HepG2 (cell line): Measurements from ENCODE around the gene UST. TPM values are rescaled to one million over a fixed set of nuclear protein-coding genes. Genes with fewer than 3 reads are reported as not detected.

Experiments
- ATAC-seq: fragments of 200-7000 bp; cut with Tn5 transposase; 3 replicates; pipeline ENCODE4 v1.9.1; 2020; ENCODE audit warnings: mild to moderate bottlenecking, moderate library complexity
- BruUV-seq: library from RNA; stranded (reverse); fragments of 400-500 nt; replicated peaks from 2 replicates; lab custom pipeline; 2021; lab: Mats Ljungman, UMichigan
- CTCF ChIA-PET: fragments of 300-600 bp; formaldehyde crosslinking; extraction: SDS; loops from one replicate; lab custom pipeline; 2021; ENCODE audit warnings: low total read pairs, inconsistent platforms, low intra/inter-chr PET ratio; lab: Yijun Ruan, JAX
- POLR2A ChIA-PET: fragments of 350-600 bp; sonication (Branson Sonifier 250); formaldehyde crosslinking; loops from one replicate; lab custom pipeline; 2020; ENCODE audit warnings: antibody characterized with exemption, inconsistent platforms; lab: Yijun Ruan, JAX
- DNase-seq: peaks from one replicate; pipeline ENCODE4 v3.0.0-alpha.2; 2015; ENCODE audit warnings: low spot score
- FAIRE-seq: peaks from 3 replicates; lab custom pipeline; 2011; peaks lifted over from hg19 to GRCh38; lab: Jason Lieb, UNC
- H2AFZ ChIP-seq: one replicate; pipeline ENCODE4 v1.6.1; 2011; ENCODE audit warnings: low read length, inconsistent platforms
- H3K27ac ChIP-seq: fragments of 300-600 bp; 3 replicates; pipeline ENCODE4 v1.8.0; 2011; ENCODE audit warnings: mixed run types, mild to moderate bottlenecking, mixed read lengths, low read length, inconsistent platforms; ENCODE audit not compliant: insufficient read depth; ENCODE audit errors: extremely low read length
- H3K27me3 ChIP-seq, 2 experiments: fragments of 200-600 bp in 1 of 2; 2 replicates in 1 of 2; 3 replicates in 1 of 2; pipeline versions ENCODE4 v1.6.0 to v1.8.0; 2011; ENCODE audit warnings: low read length in 2 of 2, mild to moderate bottlenecking in 2 of 2, moderate library complexity in 2 of 2, inconsistent platforms in 1 of 2; ENCODE audit not compliant: insufficient read depth in 2 of 2, control insufficient read depth in 1 of 2
- H3K36me3 ChIP-seq, 2 experiments: fragments of 200-600 bp in 1 of 2; replicated peaks in 1 of 2; 2 replicates in 1 of 2; 3 replicates in 1 of 2; pipeline versions ENCODE4 v1.5.1 to v1.8.0; 2011; ENCODE audit warnings: low read length in 2 of 2, inconsistent platforms in 1 of 2; ENCODE audit not compliant: insufficient read depth in 2 of 2, control insufficient read depth in 1 of 2
- H3K4me1 ChIP-seq: 2 replicates; pipeline ENCODE4 v1.5.1; 2012; ENCODE audit warnings: low read length, inconsistent platforms; ENCODE audit not compliant: insufficient read depth
- H3K4me2 ChIP-seq: 2 replicates; pipeline ENCODE4 v1.6.0; 2011; ENCODE audit warnings: low read depth, low read length, inconsistent platforms
- H3K4me3 ChIP-seq, 3 experiments: fragments of 200-600 bp in 1 of 3; sonication (generic), shearing (Covaris generic) in 1 of 3; replicated peaks in 1 of 3; 2 replicates each; pipeline ENCODE4 v1.5.1; 2011 to 2016; ENCODE audit warnings: low read length in 3 of 3, inconsistent platforms in 2 of 3, low read depth in 2 of 3, mild to moderate bottlenecking in 2 of 3, control low read depth in 1 of 3, mixed read lengths in 1 of 3; ENCODE audit not compliant: insufficient read depth in 1 of 3
- H3K79me2 ChIP-seq: one replicate; pipeline ENCODE4 v1.6.1; 2011; ENCODE audit warnings: low read length, inconsistent platforms; ENCODE audit not compliant: insufficient read depth
- H3K9ac ChIP-seq: 2 replicates; pipeline ENCODE4 v1.6.0; 2011; ENCODE audit warnings: mild to moderate bottlenecking, low read depth, low read length, inconsistent platforms; ENCODE audit not compliant: insufficient read depth
- H3K9me3 ChIP-seq: 2 replicates; pipeline ENCODE4 v1.5.1; 2012; ENCODE audit warnings: mild to moderate bottlenecking, low read length
- H4K20me1 ChIP-seq: 2 replicates; pipeline ENCODE4 v1.6.0; 2011; ENCODE audit warnings: inconsistent platforms, mild to moderate bottlenecking, low read length, moderate library complexity; ENCODE audit not compliant: insufficient read depth
- ETV6 ChIP-seq: sonication (generic); formaldehyde crosslinking; conservative IDR thresholded peaks from 2 replicates; pipeline ENCODE4 v1.4.0; 2020; ENCODE audit warnings: missing genetic modification reagents
- FOXA3 ChIP-seq: IDR thresholded peaks from 2 replicates; pipeline ENCODE4 v1.6.1; 2016; ENCODE audit warnings: missing genetic modification reagents, missing compliant biosample characterization
- IKZF4 ChIP-seq: sonication (generic); formaldehyde crosslinking; IDR thresholded peaks from 2 replicates; pipeline ENCODE4 v1.5.1; 2020; ENCODE audit warnings: borderline replicate concordance, mild to moderate bottlenecking, low read depth, missing genetic modification reagents; ENCODE audit errors: not compliant biosample characterization
- JUND ChIP-seq: sonication (generic); formaldehyde crosslinking; IDR thresholded peaks from 2 replicates; pipeline ENCODE4 v1.8.0; 2022; ENCODE audit warnings: mild to moderate bottlenecking, missing genetic modification reagents
- MEIS1 ChIP-seq: sonication (generic); formaldehyde crosslinking; IDR thresholded peaks from 2 replicates; pipeline ENCODE4 v1.9.0; 2021; ENCODE audit warnings: mild to moderate bottlenecking, missing genetic modification reagents, moderate library complexity, borderline replicate concordance
- MEIS2 ChIP-seq: sonication (generic); formaldehyde crosslinking; IDR thresholded peaks from 2 replicates; pipeline ENCODE4 v1.9.0; 2021; ENCODE audit warnings: mild to moderate bottlenecking, missing genetic modification reagents
- MLX ChIP-seq: IDR thresholded peaks from 2 replicates; pipeline ENCODE4 v1.6.1; 2016
- SKI ChIP-seq: fragments of 450-650 bp; IDR thresholded peaks from one replicate; pipeline ENCODE4 v1.6.1; 2018; ENCODE audit warnings: mild to moderate bottlenecking; ENCODE audit not compliant: partially characterized antibody
- SMYD3 ChIP-seq: sonication (generic); formaldehyde crosslinking; IDR thresholded peaks from 2 replicates; pipeline ENCODE4 v1.8.1; 2023; ENCODE audit warnings: mild to moderate bottlenecking, missing genetic modification reagents
- ZMYM3 ChIP-seq: sonication (generic); formaldehyde crosslinking; IDR thresholded peaks from 2 replicates; pipeline ENCODE4 v1.5.1; 2020; ENCODE audit warnings: mild to moderate bottlenecking, missing genetic modification reagents
- ZNF253 ChIP-seq: sonication (generic); formaldehyde crosslinking; IDR thresholded peaks from 2 replicates; pipeline ENCODE4 v1.8.0; 2022; ENCODE audit warnings: mild to moderate bottlenecking, missing genetic modification reagents, borderline replicate concordance
- ZSCAN12 ChIP-seq: sonication (generic); formaldehyde crosslinking; IDR thresholded peaks from 2 replicates; pipeline ENCODE4 v1.9.0; 2021; ENCODE audit warnings: mild to moderate bottlenecking, missing genetic modification reagents
- WGBS: methylation state at CpG from one replicate; pipeline ENCODE4 v1.1.6; 2017; ENCODE audit warnings: low lambda C conversion rate; 5-methylcytosine and 5-hydroxymethylcytosine counted together
- in situ Hi-C: cut with HindIII; loops from 2 replicates; pipeline ENCODE4 v1.10.0; 2017; ENCODE audit warnings: low pct_unique_long_range_greater_than_20kb; ENCODE audit not compliant: extremely low pct_ligation_motif_present
- intact Hi-C: fragments of 100-400 bp; cut with micrococcal nuclease; formaldehyde crosslinking; loops from one replicate; pipeline ENCODE4 v1.10.0; 2022; ENCODE audit not compliant: unreplicated experiment
- polyA plus RNA-seq, 8 experiments: library from polyadenylated mRNA; depleted of rRNA in 3 of 8; stranded (reverse) in 7 of 8; unstranded in 1 of 8; fragments of >200 nt; fragmentation: Illumina TruSeq in 4 of 8; extraction: Trizol in 4 of 8; gene quantifications; 2 replicates each; pipeline versions ENCODE4 v1.2.1 to v1.2.3, GENCODE V29; 2011 to 2016; ENCODE audit warnings: low read depth in 4 of 8, missing spikeins in 1 of 8, mixed read lengths in 1 of 8; ENCODE audit not compliant: insufficient read depth in 1 of 8
- total RNA-seq, 5 experiments: library from RNA; depleted of rRNA; stranded (reverse); fragments of >200 nt; fragmentation: Illumina TruSeq; extraction: Trizol; gene quantifications; 2 replicates each; pipeline ENCODE4 v1.2.3, GENCODE V29; 2016; ENCODE audit warnings: low read depth in 1 of 5

The UST gene
- total and polyA plus RNA-seq, 2 of the 13 experiments (the other 11 are each of a cell fraction or from before 2014, with no cell fraction given), result 0.27 TPM; not detected in 1

GRCh38 chr6:149065121-149065520 lies 318.3 kb downstream of the UST start (continued):
- no peak for TF ChIP-seq MLX (CRISPR knock-in tag)
- no peak for TF ChIP-seq ZMYM3 (CRISPR knock-in tag)
- no peak for TF ChIP-seq ZNF253

- Histone ChIP-seq H3K9me3 (no peaks in the 10 kb centered on the region), H3K4me1 (peaks cover 46% of the 10 kb centered on the region), H2AFZ (no peak overlapping the region), H3K27me3 (no peaks in the 10 kb centered on the region), H3K4me2 (no peak overlapping the region), H3K4me3 (no peak overlapping the region), H3K79me2 (no peaks in the 10 kb centered on the region), H4K20me1 (no peaks in the 10 kb centered on the region), H3K9ac (no peak overlapping the region), H3K27ac (no peak overlapping the region), H3K36me3 (no peaks in the 10 kb centered on the region)
- intact Hi-C loops (no loop called here), in situ Hi-C loops (no loop called here)
- TF ChIP-seq JUND (CRISPR knock-in tag), result no peak
- no peak for TF ChIP-seq IKZF4 (CRISPR knock-in tag)
- no peak for TF ChIP-seq FOXA3 (CRISPR knock-in tag)
- TF ChIP-seq MEIS2 (CRISPR knock-in tag), result no peak
- no peak for TF ChIP-seq SMYD3 (CRISPR knock-in tag)
- no peak for TF ChIP-seq SKI
- no peak for TF ChIP-seq ETV6
- TF ChIP-seq ZSCAN12, result no peak
- no peak for TF ChIP-seq MEIS1 (CRISPR knock-in tag)
- no peak for DNase-seq
- WGBS, result 72% methylated on average over 8 of the region's 8 CpGs
- no peak for FAIRE-seq
- ChIA-PET POLR2A (interaction anchor here (0.8 to 1.4 kb wide), 2 partner anchors 9 to 33 kb away, joined by 3 read pairs; no protein-coding TSS in a partner anchor), CTCF (no interaction called here)
- BruUV-seq, result no TSS peak
- no peak for ATAC-seq
Observed at GRCh38 chr6:149065658-149066556, 319.1 kb downstream of the UST start.
